Activated T-cell treated with anti-CD3 and anti-CD28 coated beads, Interleukin-2, amount 50 U/mL, for 24 hours (primary cell): ENCODE measurements around the gene PPM1D.
"Not testable (repeated sequence)": the region's sequence is repeated elsewhere in the genome, so short reads cannot be mapped to it uniquely, and the experiment has no call there.

Source experiments
- DNase-seq: peaks from one replicate; pipeline ENCODE4 v3.0.0-alpha.2; 2020
- H3K27ac Mint-ChIP-seq: 2 replicates; pipeline ENCODE4 v1.8.0; 2020; ENCODE audit warnings: mild to moderate bottlenecking, mixed read lengths
- H3K27me3 Mint-ChIP-seq: 2 replicates; pipeline ENCODE4 v1.8.0; 2020; ENCODE audit warnings: mixed read lengths
- H3K36me3 Mint-ChIP-seq: 2 replicates; pipeline ENCODE4 v1.8.0; 2020; ENCODE audit warnings: low read depth, mixed read lengths
- H3K4me1 Mint-ChIP-seq: 2 replicates; pipeline ENCODE4 v1.8.0; 2020; ENCODE audit warnings: low read depth, mixed read lengths
- H3K4me3 Mint-ChIP-seq: 2 replicates; pipeline ENCODE4 v1.8.0; 2020; ENCODE audit warnings: mild to moderate bottlenecking, moderate library complexity, mixed read lengths
- H3K9me3 Mint-ChIP-seq: 2 replicates; pipeline ENCODE4 v1.8.0; 2020; ENCODE audit warnings: mixed read lengths

PPM1D gene

DNA sequence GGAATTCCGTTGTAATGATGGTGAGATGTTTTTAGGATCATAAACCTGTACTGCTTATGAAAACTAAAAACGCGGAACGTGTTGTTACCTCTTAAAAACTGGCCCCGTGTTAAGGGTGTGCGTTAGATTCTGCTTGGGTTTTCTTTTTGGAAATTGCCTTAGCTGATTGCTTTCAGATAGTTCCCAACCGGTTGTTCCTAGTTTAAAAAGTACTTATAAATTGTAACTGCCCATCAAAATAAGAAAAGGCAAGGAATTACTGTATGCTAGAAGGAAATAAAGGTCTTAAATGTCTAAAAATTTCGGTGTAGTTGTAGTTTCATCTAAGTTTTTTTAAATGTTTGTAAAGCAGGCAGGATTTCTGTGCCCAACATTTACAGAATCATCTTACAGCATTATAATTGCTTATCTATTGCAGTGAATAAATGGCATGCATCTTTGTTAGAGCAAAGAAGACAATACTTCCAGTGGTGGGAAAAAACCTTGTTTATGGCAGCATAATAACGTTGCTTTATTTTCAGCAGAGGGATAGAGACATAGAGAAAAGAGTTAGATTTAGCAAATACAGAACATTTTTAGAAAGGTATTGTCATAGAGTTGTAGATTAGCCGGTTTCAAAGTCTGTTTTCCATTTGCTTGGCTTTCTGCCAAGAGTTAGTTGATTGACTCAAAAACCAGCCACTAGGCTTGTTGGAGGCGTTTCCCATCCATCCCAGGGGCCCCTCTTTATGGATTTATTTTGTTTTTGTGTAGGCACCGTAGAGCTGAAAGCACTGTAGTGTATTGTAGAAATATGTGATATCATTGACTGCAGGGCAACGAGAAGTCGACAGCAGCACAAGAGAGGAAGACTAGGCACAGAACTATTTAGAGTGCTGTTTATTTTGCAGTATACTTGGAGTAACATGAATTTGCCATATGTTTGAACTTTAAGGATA is 1.7 kb downstream of the PPM1D start:
- H3K4me3 Mint-ChIP-seq, result peak overlapping the region; percentile 93
- H3K27ac Mint-ChIP-seq, result peak overlapping the region; percentile 89
- H3K36me3 Mint-ChIP-seq, result peaks cover 29% of the 10 kb centered on the region
- H3K9me3 Mint-ChIP-seq, result no peaks in the 10 kb centered on the region
- peaks cover 54% of the 10 kb centered on the region for H3K4me1 Mint-ChIP-seq
- DNase-seq, result peak; percentile 39
- H3K27me3 Mint-ChIP-seq, result no peaks in the 10 kb centered on the region

DNA sequence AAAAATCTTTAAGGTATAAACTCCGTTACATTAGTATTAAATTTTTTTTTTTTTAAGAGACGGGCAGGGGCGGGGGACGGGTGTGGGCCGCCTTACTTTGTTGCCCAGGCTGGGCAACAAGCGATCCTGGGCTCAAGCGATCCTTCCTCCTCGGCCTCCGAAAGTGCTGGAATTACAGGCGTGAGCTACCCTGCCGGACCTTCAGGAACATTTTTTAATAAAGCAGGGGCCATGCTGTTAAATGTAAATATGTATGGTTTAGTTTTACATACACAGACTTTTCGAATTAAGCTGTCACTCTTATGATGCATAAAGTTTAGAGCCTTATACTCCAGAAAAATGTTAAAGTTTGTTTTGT is 2.4 kb downstream of the PPM1D start:
- Mint-ChIP-seq H3K27me3 (no peaks in the 10 kb centered on the region), H3K4me1 (peaks cover 56% of the 10 kb centered on the region), H3K27ac (no peak overlapping the region), H3K36me3 (peaks cover 29% of the 10 kb centered on the region), H3K9me3 (no peaks in the 10 kb centered on the region), H3K4me3 (peak overlapping the region; percentile 93)
- DNase-seq, result no peak

DNA sequence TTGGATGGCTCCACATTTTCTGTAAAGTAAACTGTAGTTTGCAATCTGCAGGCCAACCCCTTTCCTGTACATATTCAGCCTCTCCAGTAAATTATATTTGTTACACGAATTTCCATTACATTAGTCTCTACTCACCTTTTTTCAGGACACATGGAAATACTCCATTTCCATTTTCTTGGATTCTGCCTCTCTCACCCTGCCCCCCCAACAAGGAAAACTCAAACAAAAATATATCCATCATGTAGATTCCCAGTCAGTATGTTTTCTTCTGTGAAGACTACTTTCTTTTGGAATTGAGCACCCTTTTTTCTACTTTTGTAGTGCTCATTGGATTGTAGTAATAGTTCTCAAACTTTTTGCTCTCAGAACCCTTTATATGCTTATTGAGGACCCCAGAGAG is 2.9 kb downstream of the PPM1D start:
- H3K4me1 Mint-ChIP-seq, result peaks cover 59% of the 10 kb centered on the region
- no peaks in the 10 kb centered on the region for H3K27me3 Mint-ChIP-seq
- H3K27ac Mint-ChIP-seq, result no peak overlapping the region
- H3K36me3 Mint-ChIP-seq, result peaks cover 29% of the 10 kb centered on the region
- DNase-seq, result no peak
- H3K9me3 Mint-ChIP-seq, result no peaks in the 10 kb centered on the region
- H3K4me3 Mint-ChIP-seq, result peak overlapping the region; percentile 93

DNA sequence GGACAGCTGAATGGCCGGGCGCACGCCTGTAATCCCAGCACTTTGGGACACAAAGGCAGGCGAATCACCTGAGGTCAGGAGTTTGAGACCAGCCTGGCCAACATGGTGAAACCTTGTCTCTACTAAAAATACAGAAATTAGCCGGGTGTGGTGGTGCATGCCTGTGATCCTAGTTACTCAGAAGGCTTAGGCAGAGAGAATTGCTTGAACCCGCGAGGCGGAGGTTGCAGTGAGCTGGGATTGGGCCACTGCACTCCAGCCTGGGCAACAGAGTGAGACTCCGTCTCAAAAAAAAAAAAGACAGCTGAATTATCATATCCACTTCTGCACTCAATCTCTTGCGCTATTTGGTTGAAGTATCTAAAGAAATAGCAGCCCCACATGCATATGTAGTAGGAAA is 3.5 kb downstream of the PPM1D start:
- not testable (repeated sequence) for DNase-seq, H3K9me3 Mint-ChIP-seq, H3K27me3 Mint-ChIP-seq, H3K27ac Mint-ChIP-seq
- peak overlapping the region; percentile 27 for H3K4me3 Mint-ChIP-seq
- H3K36me3 Mint-ChIP-seq, result peaks cover 29% of the 10 kb centered on the region
- H3K4me1 Mint-ChIP-seq, result peaks cover 53% of the 10 kb centered on the region

DNA sequence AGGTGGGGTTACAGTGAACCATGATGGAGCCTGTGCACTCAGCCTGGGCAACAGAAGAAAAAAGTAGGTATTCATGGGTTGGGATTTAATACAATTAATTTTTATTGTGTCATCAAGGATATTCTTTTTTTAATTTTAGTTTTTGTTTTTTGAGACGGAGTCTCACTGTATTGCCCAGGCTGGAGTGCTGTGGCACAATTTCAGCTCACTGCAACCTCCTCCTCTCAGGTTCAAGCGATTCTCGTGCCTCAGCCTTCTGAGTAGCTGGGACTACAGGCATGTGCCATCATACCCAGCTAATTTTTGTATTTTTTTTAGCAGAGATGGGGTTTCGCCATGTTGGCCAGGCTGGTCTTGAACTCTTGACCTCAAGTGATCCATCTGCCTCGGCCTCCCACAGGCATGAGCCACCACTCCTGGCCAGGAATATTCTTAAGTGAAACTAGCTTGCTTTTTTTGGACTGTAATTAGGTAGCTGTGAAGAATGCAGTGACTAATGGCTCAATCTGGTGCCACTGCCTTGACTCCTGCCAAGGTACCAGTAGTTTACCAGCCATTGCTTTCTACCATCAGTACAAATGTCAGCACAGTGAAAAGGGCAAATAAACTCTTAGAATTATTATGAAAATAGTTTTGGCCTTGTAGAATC is 4.8 kb downstream of the PPM1D start:
- Mint-ChIP-seq H3K4me3 (no peak overlapping the region), H3K9me3 (no peaks in the 10 kb centered on the region), H3K4me1 (peaks cover 47% of the 10 kb centered on the region), H3K27me3 (no peaks in the 10 kb centered on the region), H3K27ac (no peak overlapping the region), H3K36me3 (peaks cover 27% of the 10 kb centered on the region)
- no peak for DNase-seq

DNA sequence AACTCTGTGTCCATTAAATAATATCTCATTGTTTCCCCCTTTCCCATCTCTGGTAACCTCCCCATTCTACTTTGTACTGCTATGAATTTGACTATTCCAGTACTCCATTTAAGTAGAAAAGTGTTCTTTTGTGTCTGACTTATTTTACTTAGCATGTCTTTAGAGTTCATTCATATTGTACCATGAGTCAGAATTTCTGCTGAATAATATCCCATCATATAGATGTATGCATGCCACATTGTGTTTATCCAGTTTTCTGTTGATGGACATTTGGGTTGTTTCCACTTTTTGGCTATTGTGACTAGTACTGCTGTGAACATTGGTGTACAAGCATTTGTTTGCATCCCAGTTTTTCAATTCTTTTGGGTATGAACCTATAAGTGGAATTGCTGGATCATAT is 6.0 kb downstream of the PPM1D start:
- Mint-ChIP-seq H3K9me3 (no peaks in the 10 kb centered on the region), H3K27ac (no peak overlapping the region), H3K4me1 (peaks cover 53% of the 10 kb centered on the region), H3K36me3 (peaks cover 20% of the 10 kb centered on the region), H3K4me3 (no peak overlapping the region), H3K27me3 (no peaks in the 10 kb centered on the region)
- DNase-seq, result no peak

DNA sequence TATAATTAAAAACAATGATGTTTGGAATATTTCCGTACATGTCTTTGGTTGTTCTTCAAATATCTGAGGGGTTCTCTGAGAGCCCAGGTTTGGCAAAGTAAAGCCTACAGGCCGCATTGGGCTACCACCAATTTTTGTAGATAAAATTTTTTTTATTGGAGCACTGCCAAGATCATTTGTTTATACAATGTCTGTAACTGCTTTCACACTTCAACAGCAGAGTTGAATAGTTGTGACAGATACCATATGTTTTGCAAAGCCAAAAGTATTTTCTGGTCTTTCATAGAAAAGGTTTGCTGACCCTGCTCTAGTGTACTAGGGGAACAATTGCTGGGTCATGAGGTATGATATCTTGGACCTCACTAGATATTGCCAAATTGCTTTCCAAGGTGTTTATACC is 10.5 kb downstream of the PPM1D start:
- Mint-ChIP-seq H3K4me1 (peaks cover 38% of the 10 kb centered on the region), H3K9me3 (no peaks in the 10 kb centered on the region), H3K27me3 (no peaks in the 10 kb centered on the region), H3K36me3 (peaks cover 11% of the 10 kb centered on the region), H3K27ac (no peak overlapping the region), H3K4me3 (no peak overlapping the region)
- no peak for DNase-seq

DNA sequence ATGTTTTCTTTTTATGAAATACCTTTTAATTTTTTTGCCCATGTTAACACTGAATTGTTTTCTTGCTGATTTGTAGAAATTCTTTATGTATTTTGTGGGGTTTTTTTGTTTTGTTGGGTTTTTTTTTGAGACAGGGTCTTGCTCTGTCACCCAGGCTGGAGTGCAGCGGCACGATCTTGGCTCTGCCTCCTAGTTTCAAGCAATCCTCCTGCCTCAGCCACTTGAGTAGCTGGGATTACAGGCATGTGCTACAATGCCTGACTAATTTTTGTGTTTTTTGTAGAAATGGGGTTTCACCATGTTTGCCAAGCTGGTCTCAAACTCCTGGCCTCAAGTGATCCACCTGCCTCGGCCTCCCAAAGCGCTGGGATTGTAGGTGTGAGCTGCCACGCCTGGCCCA is 11.3 kb downstream of the PPM1D start:
- not testable (repeated sequence) for DNase-seq, H3K27ac Mint-ChIP-seq, H3K36me3 Mint-ChIP-seq, H3K9me3 Mint-ChIP-seq, H3K27me3 Mint-ChIP-seq, H3K4me3 Mint-ChIP-seq
- peaks cover 31% of the 10 kb centered on the region for H3K4me1 Mint-ChIP-seq

DNA sequence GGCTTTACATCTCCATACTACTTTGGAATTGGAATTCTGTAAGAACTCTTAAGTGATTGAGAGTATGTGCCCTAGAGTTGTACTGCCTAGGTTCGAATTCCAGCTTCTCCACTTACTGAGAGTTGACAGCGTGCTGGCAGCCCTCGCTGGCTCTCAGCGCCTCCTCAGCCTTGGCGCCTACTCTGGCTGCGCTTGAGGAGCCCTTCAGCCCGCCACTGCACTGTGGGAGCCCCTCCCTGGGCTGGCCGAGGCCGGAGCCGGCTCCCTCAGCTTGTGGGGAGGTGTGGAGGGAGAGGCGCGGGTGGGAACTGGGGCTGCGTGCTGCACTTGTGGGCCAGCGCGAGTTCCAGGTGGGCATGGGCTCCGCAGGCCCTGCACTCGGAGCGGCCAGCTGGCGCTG is 13.3 kb downstream of the PPM1D start:
- Mint-ChIP-seq H3K27ac (no peak overlapping the region), H3K9me3 (no peaks in the 10 kb centered on the region), H3K4me1 (peaks cover 30% of the 10 kb centered on the region), H3K27me3 (no peaks in the 10 kb centered on the region), H3K4me3 (no peak overlapping the region), H3K36me3 (peaks cover 15% of the 10 kb centered on the region)
- no peak for DNase-seq

DNA sequence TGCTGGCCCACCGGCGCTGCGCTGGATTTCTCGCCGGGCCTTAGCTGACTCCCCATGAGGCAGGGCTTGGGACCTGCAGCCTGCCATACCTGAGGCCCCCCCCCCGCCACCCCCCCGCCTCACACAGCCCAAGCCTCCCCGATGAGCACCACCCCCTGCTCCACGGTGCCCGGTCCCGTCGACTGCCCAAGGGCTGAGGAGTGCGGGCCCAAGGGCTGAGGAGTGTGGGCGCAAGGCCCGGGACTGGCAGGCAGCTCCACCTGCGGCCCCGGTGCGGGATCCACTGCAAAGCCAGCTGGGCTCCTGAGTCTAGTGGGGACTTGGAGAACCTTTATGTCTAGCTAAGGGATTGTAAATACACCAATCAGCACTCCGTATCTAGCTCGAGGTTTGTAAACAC is 13.8 kb downstream of the PPM1D start:
- H3K4me3 Mint-ChIP-seq, DNase-seq, H3K27me3 Mint-ChIP-seq, H3K27ac Mint-ChIP-seq, H3K9me3 Mint-ChIP-seq: not testable (repeated sequence)
- peaks cover 35% of the 10 kb centered on the region for H3K4me1 Mint-ChIP-seq
- peaks cover 15% of the 10 kb centered on the region for H3K36me3 Mint-ChIP-seq

DNA sequence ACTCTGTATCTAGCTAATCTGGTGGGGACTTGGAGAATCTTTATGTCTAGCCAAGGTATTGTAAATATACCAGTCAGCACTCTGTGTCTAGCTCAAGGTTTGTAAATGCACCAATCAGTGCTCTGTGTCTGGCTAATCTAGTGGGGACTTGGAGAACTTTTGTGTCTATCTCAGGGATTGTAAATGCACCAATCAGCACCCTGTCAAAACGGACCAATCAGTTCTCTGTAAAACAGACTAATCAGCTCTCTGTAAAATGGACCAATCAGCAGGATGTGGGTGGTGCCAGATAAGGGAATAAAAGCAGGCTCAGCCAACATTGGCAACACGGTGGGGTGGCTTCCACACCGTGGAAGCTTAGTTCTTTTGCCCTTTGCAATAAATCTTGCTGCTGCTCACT is 14.3 kb downstream of the PPM1D start:
- H3K4me3 Mint-ChIP-seq, H3K27me3 Mint-ChIP-seq, H3K9me3 Mint-ChIP-seq, DNase-seq, H3K27ac Mint-ChIP-seq: not testable (repeated sequence)
- Mint-ChIP-seq H3K4me1 (peaks cover 39% of the 10 kb centered on the region), H3K36me3 (peaks cover 19% of the 10 kb centered on the region)

DNA sequence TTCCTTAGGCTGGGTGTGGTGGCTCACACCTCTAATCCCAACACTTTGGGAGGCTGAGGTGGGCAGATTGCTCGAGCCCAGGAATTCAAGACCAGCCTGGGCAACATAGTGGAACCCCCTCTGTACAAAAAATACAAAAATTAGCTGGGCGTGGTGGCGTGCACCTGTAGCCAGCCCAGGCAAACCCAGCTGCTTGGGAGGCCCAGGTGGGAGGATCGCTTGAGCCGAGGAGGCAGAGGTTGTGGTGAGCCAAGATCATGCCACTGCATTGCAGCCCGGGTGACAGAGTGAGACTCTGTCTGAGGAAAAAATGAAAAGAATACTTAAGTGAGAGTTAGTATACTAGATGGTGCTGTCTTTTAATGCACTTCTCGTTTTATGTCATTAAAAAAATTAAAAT is 15.1 kb downstream of the PPM1D start:
- DNase-seq, result no peak
- Mint-ChIP-seq H3K36me3 (peaks cover 19% of the 10 kb centered on the region), H3K4me1 (peaks cover 40% of the 10 kb centered on the region), H3K27ac (no peak overlapping the region), H3K4me3 (no peak overlapping the region), H3K9me3 (no peaks in the 10 kb centered on the region), H3K27me3 (no peaks in the 10 kb centered on the region)

DNA sequence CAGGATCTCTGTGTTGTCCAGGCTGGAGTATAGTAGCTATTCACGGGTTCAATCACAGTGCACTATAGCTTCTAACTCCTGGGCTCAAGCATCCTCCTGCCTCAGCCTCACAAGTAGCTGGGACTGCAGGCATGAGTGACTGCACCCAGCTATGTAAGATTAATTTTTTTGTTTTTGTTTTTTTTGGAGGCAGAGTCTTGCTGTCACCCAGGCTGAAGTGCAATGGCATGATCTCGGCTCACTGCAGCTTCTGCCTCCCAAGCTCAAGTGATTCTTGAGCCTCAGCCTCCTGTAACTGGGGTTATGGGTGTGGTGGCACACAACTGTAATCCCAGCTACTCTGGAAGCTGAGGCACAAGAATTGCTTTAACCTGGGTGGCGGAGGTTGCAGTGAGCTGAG is 15.8 kb downstream of the PPM1D start:
- peaks cover 36% of the 10 kb centered on the region for H3K4me1 Mint-ChIP-seq
- DNase-seq, result no peak
- no peak overlapping the region for H3K27ac Mint-ChIP-seq
- H3K36me3 Mint-ChIP-seq, result peaks cover 19% of the 10 kb centered on the region
- H3K27me3 Mint-ChIP-seq, result no peaks in the 10 kb centered on the region
- no peak overlapping the region for H3K4me3 Mint-ChIP-seq
- no peaks in the 10 kb centered on the region for H3K9me3 Mint-ChIP-seq

DNA sequence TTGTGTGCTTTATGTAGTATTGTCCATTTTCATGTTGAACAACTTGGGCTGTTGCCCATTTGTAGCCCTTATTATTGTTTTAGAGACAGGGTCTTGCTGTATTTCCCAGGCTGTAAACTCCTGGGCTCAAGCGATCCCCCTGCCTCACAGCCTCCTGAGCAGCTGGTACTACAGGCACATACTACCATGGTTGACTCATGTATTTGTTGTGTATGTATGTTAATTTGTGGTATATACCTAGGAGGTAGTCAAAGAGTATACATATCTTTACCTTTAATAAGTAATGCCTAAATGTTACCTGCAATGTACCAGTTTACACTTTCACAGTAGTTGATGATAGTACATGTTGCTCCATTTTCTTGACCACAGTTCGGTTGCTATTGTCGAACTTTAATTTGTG is 18.1 kb downstream of the PPM1D start:
- no peaks in the 10 kb centered on the region for H3K27me3 Mint-ChIP-seq
- peaks cover 31% of the 10 kb centered on the region for H3K4me1 Mint-ChIP-seq
- H3K36me3 Mint-ChIP-seq, result peaks cover 19% of the 10 kb centered on the region
- no peaks in the 10 kb centered on the region for H3K9me3 Mint-ChIP-seq
- DNase-seq, result no peak
- no peak overlapping the region for H3K27ac Mint-ChIP-seq
- H3K4me3 Mint-ChIP-seq, result no peak overlapping the region

DNA sequence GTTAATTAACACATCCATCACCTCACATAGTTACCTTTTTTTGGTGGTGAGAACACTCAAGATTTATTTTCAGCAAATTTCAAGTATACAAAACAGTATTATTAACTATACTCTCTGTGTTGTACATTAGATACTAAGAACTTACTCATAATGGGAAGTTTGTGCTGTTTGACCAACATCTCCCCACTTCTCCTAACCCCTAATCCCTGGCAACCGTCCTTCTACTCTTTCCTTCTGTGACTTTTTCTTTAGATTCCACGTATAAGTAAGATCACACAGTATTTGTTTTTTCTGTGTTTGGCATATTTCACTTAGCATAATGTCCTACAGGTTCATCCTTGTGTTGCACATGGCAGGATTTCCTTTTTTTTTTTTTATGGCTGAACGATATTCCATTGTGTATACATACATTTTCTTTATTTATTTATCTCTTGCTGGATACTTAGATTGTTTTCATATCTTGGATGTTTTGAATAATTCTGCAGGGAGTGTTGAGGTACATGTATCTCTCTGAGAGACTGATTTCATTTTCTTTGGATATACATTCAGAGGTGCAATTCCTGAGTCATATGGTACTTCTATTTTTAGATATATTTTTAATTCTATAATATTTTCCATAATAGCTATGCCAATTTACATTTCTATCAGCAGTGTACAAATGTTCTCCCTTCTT is 19.0 kb downstream of the PPM1D start:
- Mint-ChIP-seq H3K36me3 (peaks cover 25% of the 10 kb centered on the region), H3K4me3 (no peak overlapping the region), H3K4me1 (peaks cover 30% of the 10 kb centered on the region), H3K27me3 (no peaks in the 10 kb centered on the region), H3K9me3 (no peaks in the 10 kb centered on the region), H3K27ac (no peak overlapping the region)
- no peak for DNase-seq
